Gastroesophageal sphincter (tissue), 4 donors: ENCODE measurements around the gene CAPG. TPM values are rescaled to one million over a fixed set of nuclear protein-coding genes. Genes with fewer than 3 reads are reported as not detected.
"Not testable (repeated sequence)": the region's sequence is repeated elsewhere in the genome, so short reads cannot be mapped to it uniquely, and the experiment has no call there.

Experiments used
- ATAC-seq: fragments of 150-250 bp; one replicate; pipeline ENCODE4 v1.9.1; 2016; ENCODE audit warnings: mild to moderate bottlenecking, moderate library complexity
- H3K27ac ChIP-seq, 4 donors: fragments of 200-600 bp; sonication (generic) in 3 of 4; 1 replicate in 3 of 4; 2 replicates in 1 of 4; pipeline ENCODE4 v1.5.1; 2016 to 2019
- H3K27me3 ChIP-seq: fragments of 200-600 bp; sonication (generic); one replicate; pipeline ENCODE4 v1.5.1; 2019
- H3K36me3 ChIP-seq, 2 donors: fragments of 200-600 bp; sonication (generic); one replicate each; pipeline ENCODE4 v1.5.1; 2019; ENCODE audit warnings: control low read depth in 1 of 2
- H3K4me1 ChIP-seq, 3 donors: fragments of 200-600 bp; sonication (generic); 1 replicate in 2 of 3; 2 replicates in 1 of 3; pipeline ENCODE4 v1.5.1; 2016 to 2019; ENCODE audit warnings: control low read depth in 2 of 3
- H3K4me3 ChIP-seq, 2 donors: fragments of 200-600 bp; sonication (generic); one replicate each; pipeline ENCODE4 v1.5.1; 2019; ENCODE audit warnings: mild to moderate bottlenecking in 1 of 2, moderate library complexity in 1 of 2
- H3K9me3 ChIP-seq, 3 donors: fragments of 200-600 bp; sonication (generic); one replicate each; pipeline ENCODE4 v1.5.1; 2017 to 2019; ENCODE audit warnings: control low read depth in 2 of 3
- EP300 ChIP-seq: sonication (generic); formaldehyde crosslinking; IDR thresholded peaks from one replicate; pipeline ENCODE4 v1.6.1; 2017; ENCODE audit warnings: antibody characterized with exemption, mild to moderate bottlenecking
- POLR2A ChIP-seq, 2 donors: fragments of 450-650 bp; IDR thresholded peaks; one replicate each; pipeline ENCODE4 v1.6.1; 2017; ENCODE audit warnings: antibody characterized with exemption in 2 of 2, mild to moderate bottlenecking in 2 of 2, moderate library complexity in 1 of 2
- POLR2AphosphoS5 ChIP-seq: sonication (generic); formaldehyde crosslinking; IDR thresholded peaks from one replicate; pipeline ENCODE4 v1.6.1; 2017; ENCODE audit warnings: antibody characterized with exemption
- WGBS, 2 donors: methylation state at CpG; one replicate each; pipeline ENCODE4 v1.1.5; 2018; ENCODE audit warnings: low coverage in 1 of 2; 5-methylcytosine and 5-hydroxymethylcytosine counted together
- total RNA-seq, 4 donors: library from RNA; depleted of rRNA; stranded (reverse); fragments of >200 nt; gene quantifications; one replicate each; pipeline ENCODE4 v1.1.0, GENCODE V29; 2016
- TF ChIP-seq, protein P1 (sequence below), 4 experiments: fragments of 200-600 bp in 2 of 4; fragments of 450-650 bp in 2 of 4; sonication (generic) in 1 of 4; IDR thresholded peaks; one replicate each; pipeline ENCODE4 v1.5.1; 2017 to 2019; ENCODE audit warnings: antibody characterized with exemption in 4 of 4, mild to moderate bottlenecking in 2 of 4, moderate library complexity in 2 of 4

CAPG gene
- total RNA-seq, 4 donors from 2014 or later: 42.2 to 69.2 (median 60.2) TPM

DNA sequence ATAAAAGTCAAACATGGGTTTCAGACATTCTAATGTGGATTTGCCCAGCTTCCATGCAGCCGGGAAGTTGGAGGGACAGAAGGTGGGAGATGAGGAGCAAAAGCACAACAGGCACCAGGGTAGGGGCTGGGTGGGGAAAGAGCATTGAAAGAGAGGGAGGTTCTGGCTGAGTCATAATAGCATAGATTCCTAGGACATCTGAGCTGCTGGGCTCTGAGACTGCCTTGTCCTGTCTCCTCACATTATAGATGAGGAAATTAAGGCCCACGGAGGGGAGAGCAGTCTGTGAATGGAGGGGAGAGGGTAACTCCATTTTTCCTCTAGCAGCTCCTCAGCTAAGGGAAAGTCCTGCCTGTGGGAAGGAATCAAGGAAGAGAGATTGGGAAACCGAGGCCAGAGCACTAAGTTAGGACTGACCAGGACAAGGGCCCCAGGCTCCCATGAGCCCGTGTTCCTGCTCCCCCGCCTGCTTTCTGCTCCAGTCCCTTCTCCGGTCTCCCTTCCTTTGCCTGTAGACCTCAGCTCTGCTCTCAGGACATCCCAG is 34.5 kb upstream of the CAPG start:
- no peak overlapping the region for H3K4me3 ChIP-seq
- WGBS, 2 donors: 69 to 81% methylated on average over 2 to 6 of the region's 6 CpGs
- peaks cover 0 to 16% (median 9%) of the 10 kb centered on the region in 3 donors for H3K4me1 ChIP-seq
- H3K27me3 ChIP-seq: no peaks in the 10 kb centered on the region
- H3K27ac ChIP-seq: peak overlapping the region in 1 of 4 donors; percentile 79
- no peaks in the 10 kb centered on the region for H3K9me3 ChIP-seq
- no peak for ATAC-seq
- TF ChIP-seq EP300 (no peak), POLR2AphosphoS5 (no peak), POLR2A (IDR thresholded peaks at IDR 0.05) (no peak)
- TF ChIP-seq, protein P1, sequence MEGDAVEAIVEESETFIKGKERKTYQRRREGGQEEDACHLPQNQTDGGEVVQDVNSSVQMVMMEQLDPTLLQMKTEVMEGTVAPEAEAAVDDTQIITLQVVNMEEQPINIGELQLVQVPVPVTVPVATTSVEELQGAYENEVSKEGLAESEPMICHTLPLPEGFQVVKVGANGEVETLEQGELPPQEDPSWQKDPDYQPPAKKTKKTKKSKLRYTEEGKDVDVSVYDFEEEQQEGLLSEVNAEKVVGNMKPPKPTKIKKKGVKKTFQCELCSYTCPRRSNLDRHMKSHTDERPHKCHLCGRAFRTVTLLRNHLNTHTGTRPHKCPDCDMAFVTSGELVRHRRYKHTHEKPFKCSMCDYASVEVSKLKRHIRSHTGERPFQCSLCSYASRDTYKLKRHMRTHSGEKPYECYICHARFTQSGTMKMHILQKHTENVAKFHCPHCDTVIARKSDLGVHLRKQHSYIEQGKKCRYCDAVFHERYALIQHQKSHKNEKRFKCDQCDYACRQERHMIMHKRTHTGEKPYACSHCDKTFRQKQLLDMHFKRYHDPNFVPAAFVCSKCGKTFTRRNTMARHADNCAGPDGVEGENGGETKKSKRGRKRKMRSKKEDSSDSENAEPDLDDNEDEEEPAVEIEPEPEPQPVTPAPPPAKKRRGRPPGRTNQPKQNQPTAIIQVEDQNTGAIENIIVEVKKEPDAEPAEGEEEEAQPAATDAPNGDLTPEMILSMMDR (IDR thresholded peaks at IDR 0.05): no peak
- H3K36me3 ChIP-seq: no peaks in the 10 kb centered on the region

DNA sequence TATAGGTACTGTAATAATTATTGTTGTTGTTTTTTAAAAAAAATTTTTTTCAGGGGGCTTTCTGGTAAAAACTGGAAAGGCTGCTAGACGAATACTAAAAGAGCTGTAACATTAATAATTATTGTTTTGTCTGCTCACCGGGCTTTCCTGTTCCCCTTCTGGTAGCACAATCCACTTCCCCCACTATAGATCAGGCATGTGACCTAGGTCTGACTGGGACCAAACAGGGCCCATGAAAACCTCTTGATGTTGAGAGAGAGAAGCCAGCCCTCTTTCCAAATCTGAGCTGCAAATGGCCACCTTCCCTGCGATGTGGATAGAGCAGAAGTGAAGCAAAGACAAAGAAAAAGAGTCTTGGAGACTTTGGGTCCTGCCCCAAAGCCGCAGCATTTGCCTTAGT is 31.7 kb upstream of the CAPG start:
- TF ChIP-seq POLR2AphosphoS5 (no peak), EP300 (no peak), POLR2A (IDR thresholded peaks at IDR 0.05) (no peak)
- TF ChIP-seq, protein P1 (IDR thresholded peaks at IDR 0.05): no peak
- ATAC-seq: no peak
- 67 to 82% methylated on average over 2 to 3 of the region's 4 CpGs for WGBS, 2 donors
- no peak overlapping the region for H3K27ac ChIP-seq
- peaks cover 4 to 42% (median 24%) of the 10 kb centered on the region in 3 donors for H3K4me1 ChIP-seq
- no peaks in the 10 kb centered on the region for H3K36me3 ChIP-seq
- no peak overlapping the region for H3K4me3 ChIP-seq
- no peaks in the 10 kb centered on the region for H3K27me3 ChIP-seq
- H3K9me3 ChIP-seq: no peaks in the 10 kb centered on the region

DNA sequence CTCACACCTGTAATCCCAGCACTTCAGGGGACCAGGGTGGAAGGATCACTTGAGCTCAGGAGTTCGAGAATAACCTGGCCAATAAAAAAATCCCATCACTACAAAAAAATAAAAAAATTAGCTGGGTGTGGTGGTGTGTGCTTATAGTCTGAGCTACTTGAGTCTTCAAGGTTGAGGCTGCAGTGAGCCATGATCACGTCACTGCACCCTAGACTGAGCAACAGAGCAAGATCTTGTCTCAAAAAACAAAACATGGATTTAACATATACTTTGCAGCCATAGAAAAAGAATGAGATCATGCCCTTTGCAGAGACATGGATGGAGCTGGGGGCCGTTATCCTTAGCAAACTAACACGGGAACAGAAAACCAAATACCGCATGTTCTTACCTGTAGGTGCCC is 30.6 kb upstream of the CAPG start:
- 88% methylated on average over 4 to 5 of the region's 5 CpGs for WGBS, 2 donors
- Histone ChIP-seq H3K27me3 (no peaks in the 10 kb centered on the region), H3K4me3 (no peak overlapping the region), H3K27ac (no peak overlapping the region), H3K9me3 (no peaks in the 10 kb centered on the region), H3K36me3 (no peaks in the 10 kb centered on the region), H3K4me1 (peaks cover 4 to 46% (median 23%) of the 10 kb centered on the region in 3 donors)
- no peak for ATAC-seq
- TF ChIP-seq, protein P1 (IDR thresholded peaks at IDR 0.05): no peak
- no peak for TF ChIP-seq EP300
- TF ChIP-seq POLR2A (IDR thresholded peaks at IDR 0.05): no peak
- no peak for TF ChIP-seq POLR2AphosphoS5

GRCh38 chr2:85439986-85440385 is 29.8 kb upstream of the CAPG start:
- TF ChIP-seq EP300: no peak
- no peak for TF ChIP-seq POLR2A (IDR thresholded peaks at IDR 0.05)
- TF ChIP-seq, protein P1 (IDR thresholded peaks at IDR 0.05): no peak
- no peak for TF ChIP-seq POLR2AphosphoS5
- Histone ChIP-seq H3K27me3 (no peaks in the 10 kb centered on the region), H3K27ac (peak overlapping the region in 1 of 4 donors; percentile 6), H3K4me3 (no peak overlapping the region), H3K9me3 (no peaks in the 10 kb centered on the region), H3K4me1 (peaks cover 4 to 45% (median 20%) of the 10 kb centered on the region in 3 donors), H3K36me3 (no peaks in the 10 kb centered on the region)
- no peak for ATAC-seq
- WGBS, 2 donors: 79 to 97% methylated on average over 5 to 7 of the region's 7 CpGs

- not testable (repeated sequence) for ATAC-seq, H3K9me3 ChIP-seq, H3K4me3 ChIP-seq, H3K36me3 ChIP-seq, H3K27me3 ChIP-seq
- H3K4me1 ChIP-seq: peaks cover 4 to 48% (median 20%) of the 10 kb centered on the region in 3 donors
- peak overlapping the region in 2 of 4 donors; percentile 96 for H3K27ac ChIP-seq
- WGBS, 2 donors: 78% methylated on average over 3 of the region's 9 CpGs; no CpG with 5 or more reads in 1 of the 2 donors
Measured at GRCh38 chr2:85439569-85439968, 29.4 kb upstream of the CAPG start.
